ENCODE results near the gene PAQR9. TPM values are rescaled to one million over a fixed set of nuclear protein-coding genes. Genes with fewer than 3 reads are reported as not detected.

The PAQR9 gene
- total RNA-seq, 1 experiment from 2014 or later, result not detected

GRCh38 chr3:142987707-142988106 is 24.2 kb upstream of the PAQR9 start:
- H3K4me1 ChIP-seq (replicated peaks; ENCODE audit: insufficient read depth), result no peaks in the 10 kb centered on the region
- no peak overlapping the region for H3K27ac ChIP-seq
- intact Hi-C loops (cut with micrococcal nuclease; ENCODE audit: unreplicated experiment), result loop anchor here (1.0 to 2.0 kb wide), 3 partner anchors 58 to 401 kb away; no protein-coding TSS in a partner anchor
- no peaks in the 10 kb centered on the region for H3K79me2 ChIP-seq (ENCODE audit: low read depth)
- BruUV-seq (replicated peaks), result no TSS peak
- DNase-seq, result no peak
- no peak overlapping the region for H3K4me2 ChIP-seq
- no peaks in the 10 kb centered on the region for H3K9me3 ChIP-seq (ENCODE audit: insufficient read depth, low read depth)
- H3F3A ChIP-seq (ENCODE audit: insufficient read depth, low read depth), result no peaks in the 10 kb centered on the region
- no peaks in the 10 kb centered on the region for H3K36me3 ChIP-seq (ENCODE audit: low read depth)
- no peaks in the 10 kb centered on the region for H4K20me1 ChIP-seq (ENCODE audit: insufficient read depth)
- H2AFZ ChIP-seq, result no peak overlapping the region
- H3K4me3 ChIP-seq, result no peak overlapping the region
- ChIA-PET POLR2A (ENCODE audit: unreplicated experiment) (interaction anchor here (0.5 to 0.6 kb wide), 2 partner anchors 10 to 12 kb away, joined by 4 to 16 read pairs; no protein-coding TSS in a partner anchor), CTCF (no interaction called here)
- TF ChIP-seq CTCF (conservative IDR thresholded peaks at IDR 0.05) (no peak), EZH2 (IDR thresholded peaks at IDR 0.05; ENCODE audit: low read depth) (no peak)
- no peaks in the 10 kb centered on the region for H3K9me2 ChIP-seq (ENCODE audit: insufficient read depth)
- H3K27me3 ChIP-seq (ENCODE audit: insufficient read depth, low read depth), result no peaks in the 10 kb centered on the region

GRCh38 chr3:142987080-142987700 is 23.7 kb upstream of the PAQR9 start:
- Histone ChIP-seq H3K9me2 (ENCODE audit: insufficient read depth) (no peaks in the 10 kb centered on the region), H3F3A (ENCODE audit: insufficient read depth, low read depth) (no peaks in the 10 kb centered on the region), H3K27me3 (ENCODE audit: insufficient read depth, low read depth) (no peaks in the 10 kb centered on the region), H3K36me3 (ENCODE audit: low read depth) (no peaks in the 10 kb centered on the region), H3K79me2 (ENCODE audit: low read depth) (no peaks in the 10 kb centered on the region), H3K4me2 (no peak overlapping the region), H3K9me3 (ENCODE audit: insufficient read depth, low read depth) (no peaks in the 10 kb centered on the region), H4K20me1 (ENCODE audit: insufficient read depth) (no peaks in the 10 kb centered on the region), H3K4me3 (no peak overlapping the region), H3K27ac (no peak overlapping the region), H2AFZ (no peak overlapping the region), H3K4me1 (replicated peaks; ENCODE audit: insufficient read depth) (no peaks in the 10 kb centered on the region)
- no TSS peak for BruUV-seq (replicated peaks)
- ChIA-PET CTCF (interaction anchor here (1.0 kb wide), 1 partner anchor 158 kb away, joined by 4 read pairs; no protein-coding TSS in a partner anchor), POLR2A (ENCODE audit: unreplicated experiment) (interaction anchor here (0.5 to 0.6 kb wide), 2 partner anchors 11 to 13 kb away, joined by 4 to 16 read pairs; no protein-coding TSS in a partner anchor)
- TF ChIP-seq CTCF (conservative IDR thresholded peaks at IDR 0.05), result peak; percentile 79
- TF ChIP-seq EZH2 (IDR thresholded peaks at IDR 0.05; ENCODE audit: low read depth), result no peak
- intact Hi-C loops (cut with micrococcal nuclease; ENCODE audit: unreplicated experiment), result loop anchor here (1.0 to 2.0 kb wide), 3 partner anchors 58 to 400 kb away; no protein-coding TSS in a partner anchor
- peak in 1 of 2 experiments; percentile 55 for DNase-seq

DNA sequence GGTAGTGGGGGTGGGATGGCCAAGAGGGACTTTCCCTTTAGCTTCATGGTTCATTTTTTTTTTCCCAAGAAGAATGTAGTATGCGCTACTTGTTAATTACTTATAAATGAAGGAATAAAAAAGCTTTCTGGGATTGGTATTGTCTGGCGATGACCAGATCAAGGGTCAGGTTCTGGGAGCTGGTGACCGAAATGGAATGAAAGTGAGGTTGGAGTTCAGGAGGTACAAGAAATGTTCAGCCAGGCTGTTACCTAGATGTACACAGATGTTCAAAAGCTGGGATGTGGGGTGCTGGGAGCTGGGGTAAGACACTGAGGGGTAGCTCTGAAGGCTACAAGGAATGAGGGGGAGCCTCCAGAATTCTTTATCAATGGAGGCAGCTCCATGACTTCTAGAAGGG is 20.8 kb upstream of the PAQR9 start:
- ChIA-PET POLR2A (ENCODE audit: unreplicated experiment) (no interaction called here), CTCF (interaction anchor here (0.7 to 1.6 kb wide), 2 partner anchors 155 to 161 kb away, joined by 3 to 8 read pairs; no protein-coding TSS in a partner anchor)
- no TSS peak for BruUV-seq (replicated peaks)
- Histone ChIP-seq H3K4me2 (no peak overlapping the region), H2AFZ (no peak overlapping the region), H3K9me2 (ENCODE audit: insufficient read depth) (no peaks in the 10 kb centered on the region), H3K4me1 (replicated peaks; ENCODE audit: insufficient read depth) (no peaks in the 10 kb centered on the region), H3K36me3 (ENCODE audit: low read depth) (no peaks in the 10 kb centered on the region), H3K79me2 (ENCODE audit: low read depth) (no peaks in the 10 kb centered on the region), H3K27ac (no peak overlapping the region), H4K20me1 (ENCODE audit: insufficient read depth) (no peaks in the 10 kb centered on the region), H3K27me3 (ENCODE audit: insufficient read depth, low read depth) (no peaks in the 10 kb centered on the region), H3K4me3 (no peak overlapping the region), H3K9me3 (ENCODE audit: insufficient read depth, low read depth) (no peaks in the 10 kb centered on the region), H3F3A (ENCODE audit: insufficient read depth, low read depth) (no peaks in the 10 kb centered on the region)
- no peak for TF ChIP-seq EZH2 (IDR thresholded peaks at IDR 0.05; ENCODE audit: low read depth)
- no peak for TF ChIP-seq CTCF (conservative IDR thresholded peaks at IDR 0.05)
- intact Hi-C loops (cut with micrococcal nuclease; ENCODE audit: unreplicated experiment), result no loop called here
- DNase-seq, result no peak
